Measurements from ENCODE around the gene IL36RN.

The IL36RN gene

DNA sequence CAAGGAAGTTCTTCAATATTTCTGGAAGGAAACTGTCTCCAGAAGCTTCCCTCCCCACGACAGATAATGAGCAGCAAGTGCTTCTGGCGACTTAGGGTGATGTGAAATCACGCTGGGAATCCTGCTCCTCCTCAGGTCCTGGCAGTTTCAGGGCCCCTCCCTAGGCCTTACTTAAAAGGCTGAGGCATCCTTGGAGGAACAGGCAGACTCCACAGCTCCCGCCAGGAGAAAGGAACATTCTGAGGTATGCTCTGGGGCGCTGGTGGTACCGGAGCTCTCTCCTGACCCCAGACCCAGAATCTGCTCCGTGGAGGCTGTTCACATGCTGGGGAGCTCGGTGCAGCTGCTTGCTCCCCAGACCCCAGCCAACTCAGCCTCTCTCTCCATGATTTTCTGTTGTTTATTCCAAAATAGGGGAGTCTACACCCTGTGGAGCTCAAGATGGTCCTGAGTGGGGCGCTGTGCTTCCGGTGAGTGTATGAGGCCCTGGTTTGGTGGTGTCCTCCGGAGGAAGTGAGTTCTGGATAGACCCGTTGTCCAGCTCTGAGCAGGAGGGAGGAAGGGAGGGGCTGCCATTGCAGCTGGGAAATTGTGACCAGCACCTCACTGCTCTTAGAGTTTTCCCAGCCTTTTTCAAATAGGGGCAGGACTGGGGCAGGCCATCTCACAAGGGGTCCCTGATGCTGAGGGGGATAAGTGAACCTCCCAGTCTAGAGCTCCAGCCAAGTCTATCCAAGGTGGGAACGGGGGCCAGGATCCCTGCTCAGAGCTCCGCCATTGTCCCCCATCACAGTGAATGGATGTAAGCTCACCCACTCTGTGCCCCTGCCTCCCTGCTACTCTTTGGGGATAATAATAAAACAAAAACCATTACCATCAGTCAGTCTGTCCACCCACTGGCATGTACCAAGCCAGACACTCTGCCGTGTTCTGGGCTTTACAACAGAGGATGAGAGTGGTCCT, at the start of gene IL36RN:
Gene IL36RN, plus strand, starts transcription at position 201 of the 963 bp plus-strand sequence. Its CDS starts 241 bp downstream, at position 442.
- no peak for DNase-seq

GRCh38 chr2:113009622-113010021, 49.4 kb upstream of the IL36RN start:
- DNase-seq, result no peak

DNA sequence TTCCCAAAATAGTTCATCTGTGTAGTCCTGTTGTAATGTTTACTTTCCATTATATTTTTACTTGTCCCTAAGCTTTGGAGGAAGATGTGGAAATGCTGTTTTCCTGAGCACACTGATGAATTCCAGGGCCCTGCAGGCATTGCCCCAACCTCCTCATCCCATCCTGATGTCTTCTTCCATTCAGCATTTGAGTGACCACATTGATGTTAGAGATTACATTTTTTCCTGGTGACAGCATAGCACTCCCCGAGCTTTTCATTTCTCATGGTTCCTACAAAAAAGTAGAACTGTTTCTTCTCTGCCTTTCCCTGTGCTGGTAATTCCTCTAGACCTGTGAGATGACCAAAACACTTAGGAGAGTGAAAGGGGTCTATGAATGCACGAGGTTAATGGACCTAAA, 48.9 kb upstream of the IL36RN start:
- no peak for DNase-seq

- no peak for DNase-seq
Observed at GRCh38 chr2:113011108-113011507, 47.9 kb upstream of the IL36RN start.

DNA sequence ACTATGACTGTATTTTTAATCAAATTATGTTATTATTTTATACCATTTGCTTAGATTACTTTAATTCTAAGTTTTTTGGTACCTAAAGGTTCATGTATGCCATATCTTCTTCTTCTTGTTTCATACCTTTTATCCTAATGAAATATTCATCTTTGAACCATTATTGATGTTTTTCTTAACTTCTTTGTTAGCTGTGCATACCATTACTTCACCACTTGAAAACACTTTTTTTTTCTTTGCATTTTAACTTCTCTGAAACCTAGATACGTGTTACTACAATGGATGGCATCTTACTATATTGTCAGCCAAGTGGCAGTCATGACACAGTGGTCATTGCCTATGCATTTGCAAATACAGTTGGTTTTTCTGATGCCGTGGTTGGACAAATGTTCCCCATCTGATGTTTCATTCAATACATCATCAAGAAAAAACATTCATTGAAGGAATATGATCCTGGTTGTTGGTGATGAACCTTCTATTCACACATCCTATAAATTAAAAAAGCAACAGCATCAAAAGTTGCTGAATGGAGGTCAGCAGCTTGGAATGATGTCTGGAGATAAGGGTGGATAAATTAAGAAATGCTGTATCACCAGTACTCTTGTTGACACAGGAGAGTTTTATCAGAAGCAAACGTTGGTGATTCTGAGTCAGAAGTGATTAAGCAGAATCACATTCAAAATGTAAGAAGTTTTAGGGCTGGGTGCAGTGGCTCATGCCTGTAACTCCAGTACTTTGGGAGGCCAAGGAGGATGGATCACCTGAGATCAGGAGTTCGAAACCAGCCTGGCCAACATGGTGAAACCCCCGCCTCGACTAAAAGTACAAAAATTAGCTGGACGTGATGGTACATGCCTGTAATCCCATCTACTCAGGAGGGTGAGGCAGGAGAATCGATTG, 46.3 kb upstream of the IL36RN start:
- no peak for DNase-seq

- no peak for DNase-seq
Observed at GRCh38 chr2:113013336-113013661, 45.7 kb upstream of the IL36RN start.

GRCh38 chr2:113014067-113014466, 44.9 kb upstream of the IL36RN start:
- DNase-seq, result no peak

GRCh38 chr2:113015042-113015441, 44.0 kb upstream of the IL36RN start:
- DNase-seq, result no peak

- no peak for DNase-seq
Observed at GRCh38 chr2:113015655-113016054, 43.3 kb upstream of the IL36RN start.

DNA sequence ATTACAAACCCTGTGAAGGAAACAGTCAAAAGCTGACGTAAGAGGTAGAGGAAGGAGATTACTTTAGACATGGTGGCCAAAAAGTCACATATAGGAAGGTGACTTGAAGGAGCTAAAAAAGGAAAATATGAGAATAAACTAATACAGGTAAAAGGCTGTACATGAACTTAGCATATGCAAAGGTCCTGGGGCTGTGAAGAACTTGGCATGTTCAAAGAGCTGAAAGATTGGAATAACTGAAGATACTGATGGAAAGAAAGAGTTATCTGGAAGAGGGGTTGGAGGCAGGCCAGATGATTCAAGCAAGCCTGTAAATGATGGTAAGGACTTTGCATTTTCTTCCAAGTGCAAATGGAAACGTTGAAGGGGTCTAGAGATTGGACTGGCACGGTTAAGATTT, 40.5 kb upstream of the IL36RN start:
- no peak for DNase-seq

DNA sequence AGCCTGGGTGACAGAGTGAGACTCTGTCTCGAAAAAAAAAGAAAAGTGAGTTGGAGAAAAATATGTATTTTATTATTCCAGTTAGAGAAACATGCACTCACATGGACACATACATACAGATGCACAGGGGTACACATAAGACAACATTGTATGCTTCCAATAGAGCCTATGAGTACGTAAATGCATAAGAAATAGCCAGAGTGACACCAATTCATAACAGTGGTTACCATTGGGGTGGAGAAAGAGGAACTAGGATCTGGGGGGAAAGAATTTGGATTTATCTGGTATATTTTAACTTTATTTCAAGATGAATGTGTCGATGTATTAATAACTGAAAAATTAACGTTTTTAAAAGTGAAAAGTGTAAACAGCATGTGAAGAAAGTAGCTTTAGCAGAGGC, 37.7 kb upstream of the IL36RN start:
- no peak for DNase-seq

- no peak for DNase-seq
Observed at GRCh38 chr2:113024764-113025163, 34.2 kb upstream of the IL36RN start.

DNA sequence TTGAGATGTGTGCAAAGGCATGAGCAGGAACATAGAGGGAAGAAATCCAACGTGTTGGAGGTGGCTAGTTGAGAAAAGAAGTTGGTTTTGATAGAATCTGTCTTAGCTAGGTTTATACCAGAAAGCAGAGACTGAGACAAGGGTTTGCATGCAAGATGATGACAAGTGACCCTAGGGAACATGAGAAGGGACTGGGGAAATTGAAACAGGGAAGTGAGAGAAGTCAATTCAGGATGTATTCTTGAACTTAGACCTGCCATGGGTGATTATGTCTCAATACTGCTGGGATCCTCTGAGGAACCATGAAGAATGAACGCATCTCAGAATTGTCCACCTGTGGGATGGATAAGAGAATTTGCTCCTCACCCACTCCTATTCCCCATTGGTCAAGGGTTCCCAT, 33.3 kb upstream of the IL36RN start:
- DNase-seq, result no peak

DNA sequence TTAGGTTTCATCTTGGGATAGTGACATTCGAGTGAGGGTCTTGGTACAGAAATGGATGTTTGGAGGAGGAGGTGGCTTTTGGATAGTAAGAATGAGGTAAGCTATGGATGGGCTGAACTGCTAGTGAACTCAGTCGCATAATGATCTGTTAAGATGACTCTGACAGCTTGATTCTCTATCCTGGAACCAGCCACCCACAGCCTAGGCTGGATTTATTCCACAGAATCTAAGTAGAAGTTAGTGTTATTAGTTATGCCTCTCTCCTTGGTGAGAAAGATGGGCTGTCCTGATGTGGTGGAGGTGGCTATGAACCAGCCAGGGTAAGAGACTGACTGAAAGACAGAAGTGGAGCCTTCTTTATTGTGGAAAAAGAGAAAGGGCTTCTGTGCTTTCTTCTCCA, 31.3 kb upstream of the IL36RN start:
- no peak for DNase-seq

- DNase-seq, result no peak
Observed at GRCh38 chr2:113028112-113028511, 30.9 kb upstream of the IL36RN start.

- DNase-seq, result no peak
Observed at GRCh38 chr2:113032737-113033136, 26.3 kb upstream of the IL36RN start.

- no peak for DNase-seq
Observed at GRCh38 chr2:113034016-113034415, 25.0 kb upstream of the IL36RN start.

DNA sequence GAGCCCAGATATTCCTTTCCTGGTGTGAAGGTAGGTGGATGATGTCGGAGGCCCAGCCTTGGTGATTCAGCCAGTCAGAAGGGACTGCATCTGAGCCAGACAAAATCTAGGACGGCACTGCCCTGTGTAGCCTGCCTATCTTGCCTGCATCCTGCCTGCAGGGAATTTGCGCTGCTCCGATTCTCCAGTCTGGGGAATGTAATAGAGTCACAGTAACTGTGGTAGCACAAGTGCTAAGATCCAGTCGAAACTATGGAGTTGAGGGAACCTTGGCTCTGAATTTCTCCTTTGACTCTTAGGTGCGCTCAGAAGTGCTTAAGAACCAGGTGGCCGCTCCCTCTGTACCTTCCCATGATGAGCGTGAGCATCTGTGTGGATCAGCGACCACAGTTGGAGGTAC, 22.2 kb upstream of the IL36RN start:
- DNase-seq, result no peak

- DNase-seq, result no peak
Observed at GRCh38 chr2:113038291-113038690, 20.7 kb upstream of the IL36RN start.

GRCh38 chr2:113039158-113039557, 19.8 kb upstream of the IL36RN start:
- DNase-seq, result no peak

DNA sequence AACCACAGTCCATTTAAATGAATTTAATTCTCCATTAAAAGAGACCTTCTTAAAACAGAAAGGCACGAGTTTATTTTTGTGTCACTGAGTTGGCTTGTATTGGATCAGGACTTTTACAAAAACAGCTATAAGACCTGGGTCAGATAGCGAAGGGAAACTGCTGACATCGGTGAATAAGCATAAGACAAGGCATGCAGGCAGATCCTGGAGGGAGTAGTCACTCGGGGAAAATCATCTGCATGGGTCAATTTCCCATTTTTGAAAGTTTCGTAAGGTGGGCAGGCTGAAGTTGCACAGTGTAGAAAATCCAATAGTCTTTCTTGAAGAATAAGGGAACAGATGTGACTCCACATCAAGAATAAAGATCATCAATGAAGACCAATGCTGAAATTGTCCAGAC, 19.3 kb upstream of the IL36RN start:
- DNase-seq, result no peak

GRCh38 chr2:113041871-113042270, 17.1 kb upstream of the IL36RN start:
- DNase-seq, result no peak

- no peak for DNase-seq
Observed at GRCh38 chr2:113046465-113046864, 12.5 kb upstream of the IL36RN start.
